NB4 (cell line): ENCODE data around the gene HECA.

Experiments used
- CTCF ChIP-seq: IDR thresholded peaks from one replicate; pipeline ENCODE4 v1.5.1; 2012; ENCODE audit warnings: low read depth, low read length
- MYC ChIP-seq: IDR thresholded peaks from 2 replicates; pipeline ENCODE4 v1.6.1; 2011; ENCODE audit warnings: low read depth, low read length
- POLR2A ChIP-seq: IDR thresholded peaks from 2 replicates; pipeline ENCODE4 v1.6.1; 2011; ENCODE audit warnings: mild to moderate bottlenecking; ENCODE audit not compliant: insufficient read length; ENCODE audit errors: extremely low read depth
- TF ChIP-seq, protein P1 (sequence below): IDR thresholded peaks from 2 replicates; pipeline ENCODE4 v1.6.1; 2011; ENCODE audit warnings: low read depth, low read length

DNA sequence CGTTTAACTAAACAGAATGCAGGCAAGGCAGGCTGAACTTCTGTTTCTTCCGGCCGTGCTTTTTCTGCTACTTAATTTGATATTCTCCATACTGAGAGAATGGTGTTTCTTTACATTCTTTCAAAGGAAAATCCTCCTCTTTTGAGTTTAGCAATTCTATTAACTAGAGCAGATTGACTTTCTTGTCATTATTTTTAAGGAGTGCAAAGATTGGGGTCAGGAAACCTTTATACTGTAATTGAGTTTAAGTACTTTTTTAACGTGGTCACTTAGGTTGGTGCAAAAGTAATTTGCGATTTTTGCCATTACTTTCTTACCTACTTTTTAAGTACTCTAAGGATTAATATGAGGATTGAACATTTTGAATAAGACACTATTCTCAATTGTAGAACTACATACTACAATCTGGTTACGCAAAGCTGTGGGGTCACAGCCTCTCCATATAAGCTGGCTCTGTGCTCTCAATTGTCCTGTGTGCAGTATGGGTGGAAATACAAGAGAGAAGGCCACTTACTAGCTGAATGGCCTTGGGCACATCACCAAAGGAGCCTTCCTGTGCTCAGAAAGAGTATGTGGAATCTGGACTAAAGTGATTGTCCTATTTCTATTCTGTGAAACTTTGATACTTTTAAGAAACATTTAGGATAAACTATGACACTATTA, 16.7 kb downstream of the HECA start:
- TF ChIP-seq CTCF (no peak), POLR2A (no peak), MYC (no peak)
- TF ChIP-seq, protein P1, sequence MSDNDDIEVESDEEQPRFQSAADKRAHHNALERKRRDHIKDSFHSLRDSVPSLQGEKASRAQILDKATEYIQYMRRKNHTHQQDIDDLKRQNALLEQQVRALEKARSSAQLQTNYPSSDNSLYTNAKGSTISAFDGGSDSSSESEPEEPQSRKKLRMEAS = no peak
